ENCODE data around the gene MED1. TPM values are rescaled to one million over a fixed set of nuclear protein-coding genes. Genes with fewer than 3 reads are reported as not detected.

The MED1 gene
- total and polyA plus RNA-seq, 4 donors, result 4.4 to 19.3 (median 9.1) TPM

GRCh38 chr17:39455919-39456318, 4.9 kb upstream of the MED1 start:
- Histone ChIP-seq H3K4me3 (ENCODE audit: low read depth in 1 of 3, low read length in 3 of 3) (no peak overlapping the region), H3K27me3 (ENCODE audit: control insufficient read depth in 4 of 4, insufficient read depth in 4 of 4, low read length in 3 of 4) (no peaks in the 10 kb centered on the region), H3K9ac (ENCODE audit: low read depth in 1 of 2, low read length in 2 of 2) (no peak overlapping the region), H3K27ac (ENCODE audit: low read depth in 1 of 2, low read length in 2 of 2) (no peak overlapping the region), H3K9me3 (ENCODE audit: control insufficient read depth in 4 of 4, low read length in 3 of 4) (no peaks in the 10 kb centered on the region), H3K4me1 (ENCODE audit: control insufficient read depth in 4 of 4, insufficient read depth in 4 of 4, low read length in 3 of 4) (peaks cover 8 to 26% (median 24%) of the 10 kb centered on the region in 4 donors), H3K36me3 (ENCODE audit: control insufficient read depth in 4 of 4, insufficient read depth in 3 of 4, low read depth in 1 of 4, low read length in 3 of 4) (no peaks in the 10 kb centered on the region)
- TF ChIP-seq TAF1 (conservative IDR thresholded peaks at IDR 0.05), result no peak
- no peak for TF ChIP-seq JUND (IDR thresholded peaks at IDR 0.05)
- no peak for TF ChIP-seq GABPA (IDR thresholded peaks at IDR 0.05 in 1 of 2, conservative IDR thresholded peaks at IDR 0.05 in 1 of 2)
- no peak for TF ChIP-seq MAX (IDR thresholded peaks at IDR 0.05)
- TF ChIP-seq CTCF (IDR thresholded peaks at IDR 0.05; ENCODE audit: low read depth, low read length, missing input control), result no peak
- no peak for TF ChIP-seq ATF3 (IDR thresholded peaks at IDR 0.05)
- TF ChIP-seq REST (IDR thresholded peaks at IDR 0.05), result no peak
- no peak for TF ChIP-seq HNF4G (IDR thresholded peaks at IDR 0.05)
- TF ChIP-seq RAD21 (IDR thresholded peaks at IDR 0.05), result no peak
- no peak for TF ChIP-seq EGR1 (IDR thresholded peaks at IDR 0.05; ENCODE audit: low read depth in 2 of 2)
- no peak for TF ChIP-seq FOXA2 (IDR thresholded peaks at IDR 0.05)
- WGBS, result 90% methylated on average over 4 of the region's 4 CpGs
- no peak for DNase-seq (ENCODE audit: low spot score)

GRCh38 chr17:39450051-39450450, 1.0 kb downstream of the MED1 start:
- 72% methylated on average over 13 of the region's 13 CpGs for WGBS
- Histone ChIP-seq H3K27me3 (ENCODE audit: control insufficient read depth in 4 of 4, insufficient read depth in 4 of 4, low read length in 3 of 4) (no peaks in the 10 kb centered on the region), H3K4me1 (ENCODE audit: control insufficient read depth in 4 of 4, insufficient read depth in 4 of 4, low read length in 3 of 4) (peaks cover 10 to 38% (median 34%) of the 10 kb centered on the region in 4 donors), H3K4me3 (ENCODE audit: low read depth in 1 of 3, low read length in 3 of 3) (peak overlapping the region in 2 of 3 donors; percentile 70 to 99), H3K9ac (ENCODE audit: low read depth in 1 of 2, low read length in 2 of 2) (peak overlapping the region; percentile 90 to 96), H3K27ac (ENCODE audit: low read depth in 1 of 2, low read length in 2 of 2) (no peak overlapping the region), H3K9me3 (ENCODE audit: control insufficient read depth in 4 of 4, low read length in 3 of 4) (no peaks in the 10 kb centered on the region), H3K36me3 (ENCODE audit: control insufficient read depth in 4 of 4, insufficient read depth in 3 of 4, low read depth in 1 of 4, low read length in 3 of 4) (peaks cover 5 to 12% (median 7%) of the 10 kb centered on the region in 4 donors)
- TF ChIP-seq REST (IDR thresholded peaks at IDR 0.05) (no peak), SP1 (IDR thresholded peaks at IDR 0.05) (no peak), TAF1 (conservative IDR thresholded peaks at IDR 0.05) (no peak)
- no peak for DNase-seq (ENCODE audit: low spot score)

Data from liver (tissue), 9 donors.